ENCODE results near the gene ANK3.

The ANK3 gene

DNA sequence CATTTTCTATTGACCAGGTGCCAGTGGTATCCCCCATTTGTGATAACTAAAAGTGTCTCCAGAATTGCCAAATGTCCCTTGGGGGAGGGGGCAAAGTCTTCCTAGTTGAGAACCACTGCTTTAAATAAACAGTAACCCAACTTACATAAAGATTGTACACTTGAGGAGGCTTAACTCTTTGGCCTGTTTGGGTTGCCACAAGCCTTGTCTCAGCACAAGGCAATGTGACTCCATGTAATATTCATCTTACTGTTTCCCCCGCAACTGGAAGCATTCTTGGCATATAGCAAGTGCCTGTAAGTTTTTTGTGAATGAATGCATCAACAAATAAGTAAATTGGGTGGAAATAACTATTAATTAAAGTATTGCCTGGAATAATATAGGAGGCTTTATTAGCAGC lies 108.3 kb downstream of the ANK3 start:
- TF ChIP-seq POLR2AphosphoS5 (IDR thresholded peaks at IDR 0.05; ENCODE audit: low read depth, low read length): no peak

DNA sequence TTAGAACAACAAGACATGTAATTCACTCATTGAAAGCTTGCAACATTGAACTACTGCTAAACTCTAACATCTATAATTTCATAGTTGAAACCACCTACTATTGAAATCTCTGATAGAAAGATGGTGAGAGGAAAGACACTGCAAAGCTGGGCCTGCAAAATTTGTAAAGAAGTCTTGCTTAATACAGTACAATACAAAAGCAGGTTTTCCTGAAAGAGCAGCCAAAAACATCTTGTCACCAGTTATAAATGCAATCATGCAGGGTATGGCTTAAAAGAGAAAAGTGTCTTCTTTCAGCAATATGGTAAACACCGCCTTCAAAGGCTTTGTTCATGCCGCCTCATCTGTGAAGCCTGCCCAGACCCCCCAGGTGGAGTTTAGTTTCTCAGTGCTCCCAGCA lies 109.2 kb downstream of the ANK3 start:
- TF ChIP-seq POLR2AphosphoS5 (IDR thresholded peaks at IDR 0.05; ENCODE audit: low read depth, low read length) (no peak), FOXP2 (optimal IDR thresholded peaks at IDR 0.05; ENCODE audit: borderline replicate concordance, extremely low read depth, extremely low read length, insufficient read depth) (no peak), SIN3A (IDR thresholded peaks at IDR 0.05; ENCODE audit: borderline replicate concordance, insufficient read depth, low read length) (no peak), TAF1 (IDR thresholded peaks at IDR 0.05; ENCODE audit: borderline replicate concordance, insufficient read depth, low read length) (no peak)
- TF ChIP-seq, protein P1, sequence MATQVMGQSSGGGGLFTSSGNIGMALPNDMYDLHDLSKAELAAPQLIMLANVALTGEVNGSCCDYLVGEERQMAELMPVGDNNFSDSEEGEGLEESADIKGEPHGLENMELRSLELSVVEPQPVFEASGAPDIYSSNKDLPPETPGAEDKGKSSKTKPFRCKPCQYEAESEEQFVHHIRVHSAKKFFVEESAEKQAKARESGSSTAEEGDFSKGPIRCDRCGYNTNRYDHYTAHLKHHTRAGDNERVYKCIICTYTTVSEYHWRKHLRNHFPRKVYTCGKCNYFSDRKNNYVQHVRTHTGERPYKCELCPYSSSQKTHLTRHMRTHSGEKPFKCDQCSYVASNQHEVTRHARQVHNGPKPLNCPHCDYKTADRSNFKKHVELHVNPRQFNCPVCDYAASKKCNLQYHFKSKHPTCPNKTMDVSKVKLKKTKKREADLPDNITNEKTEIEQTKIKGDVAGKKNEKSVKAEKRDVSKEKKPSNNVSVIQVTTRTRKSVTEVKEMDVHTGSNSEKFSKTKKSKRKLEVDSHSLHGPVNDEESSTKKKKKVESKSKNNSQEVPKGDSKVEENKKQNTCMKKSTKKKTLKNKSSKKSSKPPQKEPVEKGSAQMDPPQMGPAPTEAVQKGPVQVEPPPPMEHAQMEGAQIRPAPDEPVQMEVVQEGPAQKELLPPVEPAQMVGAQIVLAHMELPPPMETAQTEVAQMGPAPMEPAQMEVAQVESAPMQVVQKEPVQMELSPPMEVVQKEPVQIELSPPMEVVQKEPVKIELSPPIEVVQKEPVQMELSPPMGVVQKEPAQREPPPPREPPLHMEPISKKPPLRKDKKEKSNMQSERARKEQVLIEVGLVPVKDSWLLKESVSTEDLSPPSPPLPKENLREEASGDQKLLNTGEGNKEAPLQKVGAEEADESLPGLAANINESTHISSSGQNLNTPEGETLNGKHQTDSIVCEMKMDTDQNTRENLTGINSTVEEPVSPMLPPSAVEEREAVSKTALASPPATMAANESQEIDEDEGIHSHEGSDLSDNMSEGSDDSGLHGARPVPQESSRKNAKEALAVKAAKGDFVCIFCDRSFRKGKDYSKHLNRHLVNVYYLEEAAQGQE (IDR thresholded peaks at IDR 0.05; ENCODE audit: insufficient read depth in 1 of 2, low read depth in 2 of 2, low read length in 2 of 2): no peak

GRCh38 chr10:60277656-60278055 lies 112.0 kb downstream of the ANK3 start:
- TF ChIP-seq FOXP2 (optimal IDR thresholded peaks at IDR 0.05; ENCODE audit: borderline replicate concordance, extremely low read depth, extremely low read length, insufficient read depth) (no peak), TAF1 (IDR thresholded peaks at IDR 0.05; ENCODE audit: borderline replicate concordance, insufficient read depth, low read length) (no peak), SIN3A (IDR thresholded peaks at IDR 0.05; ENCODE audit: borderline replicate concordance, insufficient read depth, low read length) (no peak), POLR2AphosphoS5 (IDR thresholded peaks at IDR 0.05; ENCODE audit: low read depth, low read length) (no peak)
- TF ChIP-seq, protein P1 (IDR thresholded peaks at IDR 0.05; ENCODE audit: insufficient read depth in 1 of 2, low read depth in 2 of 2, low read length in 2 of 2): no peak

DNA sequence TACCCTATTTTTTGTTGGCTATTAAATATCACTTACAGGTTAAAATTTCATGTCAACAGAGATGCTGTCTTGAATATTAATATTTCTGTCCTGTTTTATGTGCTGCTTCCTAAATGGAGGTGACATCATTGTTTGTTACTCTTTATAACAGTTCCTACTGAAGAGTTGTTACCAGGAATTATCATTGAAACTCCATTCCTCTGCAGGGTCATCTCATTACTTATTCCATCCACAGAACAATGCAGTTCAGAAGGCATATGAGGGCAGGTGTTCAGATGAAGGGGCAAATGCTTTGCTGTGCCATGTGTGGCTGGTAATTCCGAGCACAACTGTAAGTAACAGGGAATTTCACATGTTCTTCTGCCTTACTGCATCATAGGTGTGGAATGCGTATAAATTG lies 113.4 kb downstream of the ANK3 start:
- TF ChIP-seq, protein P1 (IDR thresholded peaks at IDR 0.05; ENCODE audit: insufficient read depth in 1 of 2, low read depth in 2 of 2, low read length in 2 of 2): no peak
- no peak for TF ChIP-seq TAF1 (IDR thresholded peaks at IDR 0.05; ENCODE audit: borderline replicate concordance, insufficient read depth, low read length)

DNA sequence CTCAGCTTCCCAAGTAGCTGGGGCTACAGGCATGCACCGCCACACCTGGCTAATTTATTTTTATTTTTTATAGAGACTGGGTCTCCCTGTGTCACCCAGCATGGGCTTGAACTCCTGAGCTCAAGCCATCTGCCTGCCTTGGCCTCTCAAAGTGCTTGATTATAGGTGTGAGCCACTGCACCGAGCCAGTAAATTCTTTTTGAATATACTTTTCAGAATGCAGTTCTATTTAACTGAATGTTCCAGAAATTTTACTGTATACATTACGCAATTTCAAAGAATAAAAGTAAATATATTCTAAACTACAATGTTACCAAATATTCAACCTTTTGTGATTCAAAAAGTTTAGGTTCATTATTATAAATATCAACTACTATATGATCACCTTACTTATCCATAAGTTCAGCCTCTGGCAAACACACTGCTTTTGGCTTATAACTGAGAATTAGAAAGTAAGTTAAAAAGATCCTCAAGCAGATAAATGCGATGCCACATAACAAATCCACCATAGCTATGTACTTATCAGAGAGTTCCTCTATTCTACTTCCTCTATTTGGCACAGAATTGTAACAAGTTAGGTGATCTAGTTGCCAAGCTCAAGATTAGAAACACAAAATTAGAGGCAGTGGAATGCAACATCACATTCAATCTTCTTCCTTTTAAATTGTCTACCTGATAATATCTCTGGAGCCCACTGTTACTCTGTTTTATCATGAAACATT lies 118.2 kb downstream of the ANK3 start:
- TF ChIP-seq SIN3A (IDR thresholded peaks at IDR 0.05; ENCODE audit: borderline replicate concordance, insufficient read depth, low read length): no peak
- no peak for TF ChIP-seq TAF1 (IDR thresholded peaks at IDR 0.05; ENCODE audit: borderline replicate concordance, insufficient read depth, low read length)
- TF ChIP-seq POLR2AphosphoS5 (IDR thresholded peaks at IDR 0.05; ENCODE audit: low read depth, low read length): no peak
- TF ChIP-seq, protein P1 (IDR thresholded peaks at IDR 0.05; ENCODE audit: insufficient read depth in 1 of 2, low read depth in 2 of 2, low read length in 2 of 2): no peak
- TF ChIP-seq FOXP2 (optimal IDR thresholded peaks at IDR 0.05; ENCODE audit: borderline replicate concordance, extremely low read depth, extremely low read length, insufficient read depth): no peak
